Stimulated activated naive CD8-positive, alpha-beta T cell treated with anti-CD3 and anti-CD28 coated beads, Interleukin-15, amount 100 ng/mL, for 72 hours (primary cell): ENCODE results near the gene RNF11.

Experiments
- ATAC-seq: fragments of 150-1000 bp; cut with Tn5 transposase; 2 replicates; pipeline ENCODE4 v1.10.0; 2021; ENCODE audit warnings: mild to moderate bottlenecking, moderate library complexity
- DNase-seq, 2 donors: peaks; one replicate each; pipeline ENCODE4 v3.0.0; 2021 to 2022
- H3K27ac Mint-ChIP-seq, 2 donors: one replicate each; pipeline ENCODE4 v1.8.0; 2022; ENCODE audit warnings: mild to moderate bottlenecking in 2 of 2, mixed read lengths in 2 of 2, moderate library complexity in 2 of 2
- H3K27me3 Mint-ChIP-seq: one replicate; pipeline ENCODE4 v1.8.0; 2022; ENCODE audit warnings: mixed read lengths
- H3K4me1 Mint-ChIP-seq: one replicate; pipeline ENCODE4 v1.8.0; 2022; ENCODE audit warnings: mild to moderate bottlenecking, mixed read lengths
- H3K4me3 Mint-ChIP-seq, 2 donors: one replicate each; pipeline ENCODE4 v1.8.0; 2022; ENCODE audit warnings: mild to moderate bottlenecking in 2 of 2, mixed read lengths in 2 of 2, moderate library complexity in 1 of 2
- H3K9me3 Mint-ChIP-seq, 2 donors: one replicate each; pipeline ENCODE4 v1.8.0; 2022; ENCODE audit warnings: mixed read lengths in 2 of 2

Gene RNF11

DNA sequence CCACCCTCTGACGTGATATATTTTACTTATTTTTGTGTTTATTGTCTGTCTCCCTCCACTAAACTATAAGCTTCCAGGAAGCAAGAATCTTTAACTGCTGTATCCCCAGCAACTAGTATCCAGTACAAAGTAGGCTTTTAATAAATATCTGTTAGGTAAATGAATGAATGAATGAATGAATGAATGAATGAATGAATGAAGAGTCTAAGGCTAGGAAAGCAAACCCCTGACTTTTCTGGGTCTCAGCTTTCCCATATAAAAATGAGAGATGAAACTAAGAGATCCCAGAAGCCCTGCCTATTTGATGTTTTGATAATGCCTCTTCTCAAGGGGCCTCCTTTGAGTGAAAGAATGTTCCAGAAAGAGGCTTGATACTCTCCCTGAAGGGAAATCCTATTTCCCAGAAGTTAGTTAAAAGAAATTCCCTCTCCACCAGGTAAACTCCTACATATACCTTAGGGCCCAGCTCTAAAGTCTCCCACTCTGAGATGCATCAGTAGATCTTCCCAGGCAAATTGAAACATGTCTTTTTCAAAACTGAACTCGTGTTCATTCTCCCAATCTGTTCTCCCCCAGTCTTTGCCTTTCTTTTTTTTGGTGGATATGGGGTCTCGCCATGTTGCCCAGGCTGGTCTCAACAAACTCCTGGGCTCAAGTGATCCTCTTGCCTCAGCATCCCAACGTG lies 86.5 kb downstream of the RNF11 start:
- Mint-ChIP-seq H3K27ac (no peak overlapping the region), H3K9me3 (no peaks in the 10 kb centered on the region), H3K4me1 (no peaks in the 10 kb centered on the region), H3K4me3 (no peak overlapping the region), H3K27me3 (peaks cover 18% of the 10 kb centered on the region)
- no peak for ATAC-seq
- DNase-seq: no peak
